Endometrium (tissue), 2 donors: Measurements from ENCODE around the gene PIH1D2.

Experiments used
- FAIRE-seq: peaks from 2 replicates; lab custom pipeline; 2012; peaks lifted over from hg19 to GRCh38; lab: Jason Lieb, UNC
- donor health status: control.
- donor health status: control.

The PIH1D2 gene, protein sequence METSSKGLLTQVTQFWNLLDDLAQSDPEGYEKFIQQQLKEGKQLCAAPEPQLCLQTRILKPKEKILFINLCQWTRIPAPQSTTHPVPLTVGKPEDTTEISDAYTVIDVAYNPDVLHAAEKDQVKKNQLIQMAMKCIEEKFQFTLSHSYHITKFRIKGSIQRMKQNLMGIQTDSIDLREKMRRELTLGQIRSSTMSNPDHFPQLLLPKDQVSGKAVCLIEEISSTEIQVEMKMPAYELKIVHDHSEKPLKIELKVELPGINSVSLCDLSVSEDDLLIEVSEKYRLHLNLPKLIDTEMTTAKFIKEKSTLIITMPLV

GRCh38 chr11:112073941-112074811 is at the start of gene PIH1D2, which contains the start of gene NKAPD1:
PIH1D2 (minus strand) TSS chr11:112074017; CDS start chr11:112073174, 843 bp downstream.
NKAPD1 (plus strand) TSS chr11:112074299; CDS start chr11:112075575, 1,276 bp downstream.
- no peak for FAIRE-seq

DNA sequence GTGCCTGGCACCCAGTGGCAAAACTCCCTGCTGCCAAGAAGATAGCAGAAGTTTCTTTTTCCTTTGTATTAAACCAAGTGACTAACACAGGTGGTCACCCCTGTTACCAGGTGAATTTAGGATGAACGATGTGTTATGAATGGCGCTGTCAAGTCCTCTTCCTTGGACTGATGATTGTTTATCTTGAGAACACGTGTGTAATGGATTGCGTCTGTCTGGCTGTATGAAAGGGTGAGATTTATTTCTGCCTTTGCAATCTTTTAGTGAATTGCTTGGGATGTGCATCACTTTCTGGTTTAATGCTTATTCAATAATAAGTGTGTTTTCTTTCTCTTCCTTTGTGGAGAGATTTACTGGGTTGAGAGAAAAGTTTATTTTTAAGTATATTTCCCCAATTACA is 49.3 kb upstream of the PIH1D2 start:
- FAIRE-seq = no peak

- no peak for FAIRE-seq
Measured at GRCh38 chr11:112121981-112122615, 48.3 kb upstream of the PIH1D2 start.

DNA sequence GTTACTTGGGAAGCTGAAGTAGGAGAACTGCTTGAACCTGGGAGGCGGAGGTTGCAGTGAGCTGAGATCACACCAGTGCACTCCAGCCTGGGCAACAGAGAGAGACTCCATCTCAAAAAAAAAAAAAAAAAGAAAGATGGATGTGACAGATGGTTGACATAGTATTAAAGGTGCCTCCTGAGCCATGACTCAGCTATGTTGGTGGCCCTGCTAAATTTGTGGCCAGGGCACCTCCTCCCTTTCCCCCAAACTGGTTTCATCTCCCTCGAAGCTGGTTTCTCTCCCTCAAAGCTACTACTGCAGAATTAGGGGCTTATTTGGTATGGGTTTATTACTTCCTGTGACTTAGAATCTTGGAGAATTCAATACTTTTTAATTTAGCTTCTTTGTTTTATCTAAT is 44.4 kb upstream of the PIH1D2 start:
- FAIRE-seq = no peak

GRCh38 chr11:112115386-112115785 is 41.6 kb upstream of the PIH1D2 start:
- no peak for FAIRE-seq

- FAIRE-seq = no peak
Measured at GRCh38 chr11:112114460-112114859, 40.6 kb upstream of the PIH1D2 start.

DNA sequence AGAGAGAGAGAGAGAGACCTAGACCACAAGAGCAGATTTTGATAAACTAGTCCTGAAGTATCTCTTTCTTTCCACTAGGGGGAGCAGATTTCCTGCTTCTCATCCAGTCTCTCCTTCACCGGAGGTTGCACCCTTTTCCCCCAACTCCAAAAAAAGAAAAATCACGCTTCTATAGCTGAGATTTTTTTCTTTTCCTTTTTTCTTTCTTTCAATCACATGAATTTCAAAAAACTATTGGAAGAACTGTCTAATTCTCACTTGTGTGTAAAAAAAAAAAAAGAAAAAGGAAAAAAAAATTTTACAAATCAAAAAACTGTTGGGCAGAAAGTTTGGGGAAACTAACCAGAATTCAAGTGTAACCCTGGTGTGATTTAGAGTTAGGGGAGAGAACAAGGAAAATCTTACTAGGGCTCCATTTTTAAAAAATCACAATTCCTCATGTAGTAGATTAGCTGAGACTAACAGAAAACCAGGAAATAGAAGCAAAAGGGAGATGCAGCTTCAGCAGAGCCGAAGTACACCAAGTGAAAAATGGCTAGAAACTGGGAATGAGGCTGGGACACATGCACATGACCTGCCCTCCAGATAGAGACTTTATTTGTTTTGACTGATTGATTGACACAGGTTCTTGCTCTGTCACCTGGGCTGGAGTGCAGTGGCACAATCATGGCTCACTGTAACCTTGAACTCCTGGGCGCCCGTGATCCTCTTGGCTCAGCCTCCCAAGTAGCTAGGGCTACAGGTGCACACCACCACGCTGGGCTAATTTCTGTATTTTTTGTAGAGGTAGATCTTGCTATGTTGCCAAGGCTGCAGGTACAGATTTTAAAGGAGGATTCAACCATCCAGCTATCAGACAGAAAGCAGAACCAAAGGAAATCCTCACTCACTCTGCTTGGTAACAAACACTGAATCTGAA is 40.0 kb upstream of the PIH1D2 start:
- no peak for FAIRE-seq

DNA sequence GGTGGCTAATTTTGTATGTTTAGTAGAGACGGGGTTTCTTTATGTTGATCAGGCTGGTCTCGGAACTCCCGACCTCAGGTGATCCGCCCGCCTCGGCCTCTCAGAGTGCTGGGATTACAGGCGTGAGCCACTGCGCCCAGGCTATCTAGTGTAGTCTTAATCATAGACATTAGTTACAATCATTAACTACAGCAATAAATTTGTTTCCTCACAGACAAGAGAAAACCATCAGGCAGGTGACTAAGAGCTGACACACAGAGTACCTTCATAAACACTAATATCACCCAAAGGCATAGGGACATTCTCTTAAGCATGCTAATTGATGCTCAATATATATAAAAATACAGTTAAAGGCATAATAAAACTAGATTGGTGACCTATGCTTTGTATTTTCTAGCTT is 32.3 kb upstream of the PIH1D2 start:
- FAIRE-seq = no peak

DNA sequence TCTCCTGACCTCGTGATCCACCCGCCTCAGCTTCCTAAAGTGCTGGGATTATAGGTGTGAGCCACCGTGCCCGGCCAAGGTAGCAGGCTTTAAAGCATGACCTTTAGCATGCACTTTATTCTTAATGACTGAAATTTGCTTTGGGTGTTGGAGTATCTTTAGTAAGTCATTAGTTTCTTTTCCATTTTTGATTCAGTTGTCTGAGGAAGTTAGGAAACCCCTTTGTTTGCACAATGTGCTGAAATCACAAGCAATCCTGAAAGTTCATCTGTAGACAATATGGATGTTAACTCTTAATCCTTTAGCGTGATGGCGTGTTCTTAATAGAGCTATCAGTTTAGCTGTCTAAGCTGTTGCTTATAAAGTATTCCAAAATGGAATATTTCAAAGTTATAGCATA is 29.6 kb upstream of the PIH1D2 start:
- FAIRE-seq = no peak

- FAIRE-seq = no peak
Measured at GRCh38 chr11:112100462-112100861, 26.6 kb upstream of the PIH1D2 start.

- FAIRE-seq = no peak
Measured at GRCh38 chr11:112097734-112098528, 24.1 kb upstream of the PIH1D2 start.

DNA sequence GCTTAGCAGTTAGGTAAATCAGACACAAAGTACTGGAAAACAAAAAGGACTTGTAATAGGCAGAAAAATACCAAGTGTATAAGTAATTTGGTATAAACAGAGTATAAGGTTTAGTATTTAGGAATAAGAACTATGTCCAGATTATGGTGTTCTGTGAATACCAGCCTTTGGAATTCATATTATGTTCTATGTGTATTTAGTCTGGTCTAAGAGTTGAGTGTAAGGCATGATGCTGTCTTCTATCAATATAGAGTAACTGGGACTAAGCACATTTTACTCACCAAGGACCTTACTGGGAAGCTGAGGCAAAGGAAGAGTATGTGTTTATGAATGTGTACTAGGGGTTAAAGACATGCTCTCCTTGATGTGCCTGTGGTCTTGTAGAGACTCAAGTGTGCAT is 22.4 kb upstream of the PIH1D2 start:
- FAIRE-seq = no peak

DNA sequence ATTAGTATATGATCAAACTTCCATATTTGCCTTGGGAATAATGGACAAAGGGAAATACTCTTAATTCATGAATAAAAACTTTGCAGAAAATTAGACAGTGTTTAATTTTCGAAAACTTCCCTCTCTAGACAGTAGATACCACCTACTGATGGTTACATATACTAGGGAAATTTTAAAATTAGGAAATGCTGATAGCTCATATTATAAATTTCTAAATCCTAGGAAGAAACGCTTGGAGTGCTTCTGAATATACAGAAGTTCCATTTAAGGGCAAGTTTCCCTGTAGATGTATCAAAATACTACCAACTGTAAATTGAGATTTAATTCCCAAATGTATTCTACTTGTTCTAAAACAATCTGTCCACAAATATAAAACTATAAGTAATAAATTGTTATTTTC is 21.5 kb upstream of the PIH1D2 start:
- peak; percentile 74 for FAIRE-seq

DNA sequence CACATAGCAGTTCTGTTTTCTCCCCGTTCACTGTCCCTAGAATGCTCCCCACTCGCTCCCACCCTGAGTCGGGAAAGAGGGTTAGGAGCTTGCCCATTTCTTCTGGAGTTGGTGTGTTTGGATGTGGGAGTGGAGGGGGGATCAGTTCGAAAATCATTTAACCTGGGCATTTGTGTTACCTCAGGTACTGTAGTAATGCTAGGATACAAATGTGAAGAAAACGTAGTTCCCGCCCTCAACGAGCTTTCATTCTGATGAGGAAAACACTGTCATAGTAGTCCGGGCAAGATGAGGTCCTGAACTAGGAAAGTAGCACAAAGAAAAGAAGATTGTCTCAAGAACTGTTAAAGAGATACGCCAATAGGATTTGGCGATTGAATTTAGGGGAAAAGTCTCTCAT is 13.4 kb upstream of the PIH1D2 start:
- FAIRE-seq = no peak

DNA sequence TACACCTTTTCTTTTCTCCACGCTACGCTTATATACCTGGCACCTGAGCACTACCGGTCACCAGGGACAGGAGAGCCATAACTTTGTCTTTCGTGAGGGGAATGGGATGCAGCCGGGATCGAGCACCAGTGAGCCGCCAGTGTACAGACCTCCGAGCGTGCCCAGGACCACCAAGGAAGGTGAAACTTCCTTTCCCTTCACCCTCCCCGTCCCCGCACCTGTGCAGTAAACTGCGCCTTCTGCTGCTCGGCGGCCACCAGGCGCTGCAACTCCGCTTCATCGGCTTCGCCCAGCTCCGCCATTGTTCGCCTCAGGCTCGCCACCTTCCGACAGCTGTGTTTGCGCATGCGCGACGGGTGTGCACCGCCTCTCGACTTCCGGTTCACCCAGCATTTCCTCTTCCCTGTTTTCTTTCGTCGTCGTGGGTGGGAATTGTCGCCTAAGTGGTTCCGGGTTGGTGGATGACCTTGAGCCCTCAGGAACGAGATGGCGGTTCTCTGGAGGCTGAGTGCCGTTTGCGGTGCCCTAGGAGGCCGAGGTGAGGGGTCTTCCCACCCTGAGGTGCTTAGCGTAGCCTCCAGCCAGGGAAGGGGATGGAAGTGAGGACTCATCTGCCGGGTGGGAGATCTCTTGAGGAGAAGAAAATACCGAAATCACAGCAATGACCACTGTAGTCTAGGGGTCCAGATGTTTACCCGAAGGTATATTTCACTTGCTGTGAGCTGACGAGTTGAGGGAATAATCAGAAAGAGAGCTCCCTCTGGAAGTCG is 12.8 kb upstream of the PIH1D2 start, which contains the start of the genes SDHD and TIMM8B:
Gene SDHD (plus strand): TSS at position 452 of the 770 bp plus-strand sequence. CDS start 35 bp downstream, at position 487.
Gene TIMM8B (minus strand): TSS at position 335 of the 770 bp plus-strand sequence. CDS start 33 bp downstream, at position 302.
- peak; percentile 57 for FAIRE-seq

DNA sequence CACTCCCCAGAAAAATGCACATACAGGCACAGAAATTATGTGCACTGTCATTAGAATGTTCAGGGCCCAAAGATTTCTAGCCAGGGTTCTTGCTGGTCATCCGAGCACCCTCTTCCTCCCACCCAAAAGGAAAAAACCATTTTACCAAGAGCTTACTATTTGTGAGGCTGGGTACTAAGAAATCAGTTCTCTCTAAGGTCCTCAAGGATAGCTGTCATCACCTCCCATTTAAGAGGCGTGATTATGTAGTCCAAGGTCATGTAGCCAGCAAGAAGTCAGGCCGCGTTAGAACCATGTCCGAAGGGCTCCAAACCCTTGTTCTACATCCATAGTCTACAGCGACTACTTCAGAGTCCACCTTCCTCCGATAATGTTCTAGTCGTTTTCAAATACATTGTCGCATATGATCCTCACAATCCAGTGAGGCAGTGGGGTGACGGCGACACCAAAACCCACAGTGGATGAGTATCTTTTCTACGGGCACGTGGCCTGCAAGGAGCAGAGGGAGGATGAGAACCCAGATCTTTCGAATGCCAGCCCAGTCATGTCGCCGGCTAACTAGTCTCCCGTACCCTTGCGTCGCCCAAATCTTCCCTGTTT is 12.1 kb upstream of the PIH1D2 start:
- no peak for FAIRE-seq

DNA sequence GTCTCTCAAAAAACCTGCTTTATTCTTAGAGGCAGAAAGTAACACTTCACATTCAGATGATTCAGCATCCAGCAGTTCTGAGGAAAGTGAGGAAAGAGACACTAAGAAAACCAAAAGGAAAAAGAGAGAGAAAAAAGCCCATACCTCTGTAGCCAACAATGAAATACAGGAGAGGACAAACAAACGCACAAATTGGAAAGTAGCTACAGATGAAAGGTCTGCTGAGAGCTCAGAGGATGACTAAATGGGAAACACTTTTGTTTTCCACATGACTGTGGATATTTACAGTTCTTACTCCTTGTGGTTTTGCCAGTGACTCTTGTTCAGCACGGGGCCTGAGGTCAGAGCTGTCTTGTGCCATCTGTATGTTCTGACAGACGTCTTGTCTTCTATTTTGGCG is 8.9 kb upstream of the PIH1D2 start:
- no peak for FAIRE-seq

DNA sequence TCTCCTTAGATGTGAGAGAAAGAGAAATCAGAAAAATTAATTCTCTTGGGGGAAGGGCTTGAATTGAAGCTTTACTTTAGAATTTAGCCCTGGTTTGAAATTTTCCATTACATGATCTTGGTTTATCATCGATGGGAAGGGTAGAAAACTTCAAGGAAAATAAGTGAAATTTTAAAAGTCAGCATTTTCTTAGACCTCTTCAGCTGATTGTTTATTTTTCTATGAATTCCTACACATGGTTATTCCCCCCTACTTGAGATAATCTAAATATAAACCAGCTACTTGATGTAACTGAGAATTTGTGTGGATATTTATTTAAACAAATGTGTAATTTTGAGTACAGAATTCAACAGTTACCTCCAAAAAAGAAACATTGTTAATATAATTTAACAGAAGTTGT is 10.9 kb downstream of the PIH1D2 start:
- FAIRE-seq = no peak

- no peak for FAIRE-seq
Measured at GRCh38 chr11:112058103-112058502, 15.7 kb downstream of the PIH1D2 start.
